RPMI7951 (cell line): ENCODE measurements around the gene BUD13. TPM values are rescaled to one million over a fixed set of nuclear protein-coding genes. Genes with fewer than 3 reads are reported as not detected.
"Not testable (repeated sequence)": the region's sequence is repeated elsewhere in the genome, so short reads cannot be mapped to it uniquely, and the experiment has no call there.

ENCODE experiments used
- DNase-seq: peaks from one replicate; pipeline ENCODE4 v3.0.0-alpha.2; 2012; ENCODE audit warnings: low read depth
- total RNA-seq: library from RNA; depleted of rRNA; stranded (reverse); fragments of >200 nt; shearing (Covaris generic); gene quantifications from 2 replicates; pipeline ENCODE4 v1.2.3, GENCODE V29; 2014; rRNA removed

Gene BUD13, protein sequence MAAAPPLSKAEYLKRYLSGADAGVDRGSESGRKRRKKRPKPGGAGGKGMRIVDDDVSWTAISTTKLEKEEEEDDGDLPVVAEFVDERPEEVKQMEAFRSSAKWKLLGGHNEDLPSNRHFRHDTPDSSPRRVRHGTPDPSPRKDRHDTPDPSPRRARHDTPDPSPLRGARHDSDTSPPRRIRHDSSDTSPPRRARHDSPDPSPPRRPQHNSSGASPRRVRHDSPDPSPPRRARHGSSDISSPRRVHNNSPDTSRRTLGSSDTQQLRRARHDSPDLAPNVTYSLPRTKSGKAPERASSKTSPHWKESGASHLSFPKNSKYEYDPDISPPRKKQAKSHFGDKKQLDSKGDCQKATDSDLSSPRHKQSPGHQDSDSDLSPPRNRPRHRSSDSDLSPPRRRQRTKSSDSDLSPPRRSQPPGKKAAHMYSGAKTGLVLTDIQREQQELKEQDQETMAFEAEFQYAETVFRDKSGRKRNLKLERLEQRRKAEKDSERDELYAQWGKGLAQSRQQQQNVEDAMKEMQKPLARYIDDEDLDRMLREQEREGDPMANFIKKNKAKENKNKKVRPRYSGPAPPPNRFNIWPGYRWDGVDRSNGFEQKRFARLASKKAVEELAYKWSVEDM
- total RNA-seq, result 19.5 and 23.2 TPM in 2 replicates

DNA sequence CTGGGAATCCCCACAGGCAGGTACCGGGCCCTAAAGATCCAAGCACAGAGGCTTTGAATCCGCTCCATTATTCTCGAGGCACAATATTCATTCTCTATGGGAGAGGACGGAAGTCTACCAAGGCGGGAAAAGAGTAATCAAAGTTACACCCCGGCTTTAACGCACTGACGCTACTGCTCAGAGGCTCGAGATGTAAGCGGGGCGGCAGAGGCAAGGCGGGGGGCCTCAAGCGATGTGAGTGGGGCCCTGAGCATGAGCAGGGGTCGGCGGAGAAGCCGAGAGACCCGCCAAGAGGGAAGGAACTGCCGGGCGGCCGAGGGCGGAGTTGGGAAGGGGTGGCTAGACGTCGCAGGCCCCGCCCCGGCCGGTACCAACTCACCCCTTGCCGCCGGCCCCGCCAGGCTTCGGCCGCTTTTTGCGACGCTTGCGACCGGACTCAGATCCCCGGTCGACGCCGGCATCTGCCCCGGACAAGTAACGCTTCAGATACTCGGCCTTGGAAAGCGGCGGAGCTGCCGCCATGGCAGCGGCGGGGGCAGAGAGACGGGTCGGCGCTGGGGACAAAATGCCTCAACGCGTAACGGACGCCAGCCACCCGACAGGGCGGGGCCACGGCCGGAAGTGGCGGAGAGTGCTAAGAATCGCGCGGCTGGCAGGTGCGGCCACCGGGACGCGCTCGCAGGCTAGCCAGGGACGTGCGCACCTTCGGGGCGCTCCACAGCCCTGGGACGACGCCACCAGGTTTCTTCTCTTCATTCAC is at the start of gene BUD13:
BUD13 (minus strand) TSS at position 545 of the 760 bp plus-strand sequence; CDS start at position 522, 23 bp downstream.
- peak; percentile 83 for DNase-seq

DNA sequence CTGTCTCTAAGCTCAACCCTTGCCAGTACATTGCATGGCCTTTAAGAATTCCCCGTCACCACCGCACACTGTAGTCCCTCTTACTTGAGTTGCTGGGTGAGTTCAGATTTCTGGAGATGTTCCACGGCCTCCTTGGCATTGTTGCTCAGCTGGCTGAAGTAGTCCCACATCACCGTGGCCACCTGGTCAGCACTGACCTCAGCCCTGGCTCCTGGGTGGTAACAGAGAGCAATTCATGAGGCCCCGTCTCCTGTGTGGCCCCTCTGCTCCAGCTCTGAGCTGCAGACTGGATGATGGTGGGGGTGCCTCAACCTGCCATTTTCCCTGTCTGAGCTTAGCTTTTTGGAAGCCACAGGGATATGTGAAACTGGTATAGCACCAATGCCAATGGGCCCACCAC is 49.8 kb upstream of the BUD13 start:
- no peak for DNase-seq

DNA sequence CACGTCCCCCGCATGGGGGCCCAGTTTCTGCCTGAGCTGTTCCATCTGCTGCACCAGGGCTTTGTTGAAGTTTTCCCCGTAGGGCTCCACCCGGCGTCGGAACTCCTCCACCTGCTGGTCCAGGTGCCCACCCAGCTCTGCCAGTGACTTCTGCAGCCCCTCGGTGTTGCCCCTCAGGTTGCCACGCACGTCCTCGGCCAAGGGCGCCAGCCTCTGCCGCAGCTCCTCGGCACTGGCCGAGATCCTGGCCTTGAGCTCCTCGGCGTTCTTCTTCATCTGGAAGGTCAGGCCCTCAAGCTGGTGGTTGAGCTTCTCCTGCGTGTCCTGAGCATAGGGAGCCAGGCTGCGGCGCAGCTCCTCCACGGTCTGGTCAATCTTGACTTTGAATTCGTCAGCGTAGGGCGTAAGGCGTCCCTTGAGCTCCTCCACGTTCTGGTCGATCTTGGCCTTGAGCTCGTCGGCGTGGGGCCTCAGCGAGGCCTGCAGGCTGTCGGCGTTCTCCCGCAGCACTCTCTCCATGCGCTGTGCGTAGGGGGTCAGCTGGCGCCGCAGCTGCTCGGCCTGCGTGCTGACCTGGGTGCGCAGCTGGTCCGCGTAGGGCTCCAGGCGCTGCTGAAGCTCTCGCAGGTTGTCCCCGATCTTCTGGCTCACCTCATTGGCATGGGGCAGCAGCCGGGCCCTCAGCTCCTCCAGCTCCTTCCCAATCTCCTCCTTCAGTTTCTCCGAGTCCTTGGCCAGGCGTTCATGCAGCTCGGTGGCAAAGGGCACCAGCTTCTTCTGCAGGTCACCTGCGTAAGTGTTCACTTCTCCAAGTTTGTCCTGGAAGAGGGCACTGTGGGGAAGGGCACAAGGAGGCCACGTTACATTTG is 48.5 kb upstream of the BUD13 start:
- DNase-seq, result no peak

DNA sequence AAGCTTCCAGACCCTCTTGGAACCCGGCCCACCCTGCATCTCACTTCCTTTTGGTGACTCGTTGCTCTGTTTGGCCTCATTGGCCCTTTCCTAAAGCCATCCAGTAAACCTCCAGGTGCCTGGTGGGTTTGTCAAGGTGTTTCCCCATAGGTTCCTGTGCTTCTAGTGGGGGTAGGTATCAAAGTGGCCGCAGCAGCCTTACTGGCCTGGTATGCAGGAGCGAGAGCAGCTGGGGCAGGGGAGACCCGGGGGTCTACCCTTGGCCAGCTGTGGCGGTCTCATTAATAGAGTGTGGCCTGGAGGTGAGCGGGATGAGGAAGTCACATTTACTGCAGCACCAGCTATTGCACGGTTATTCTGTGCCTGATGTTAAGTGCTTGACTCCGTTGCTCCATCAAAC is 46.3 kb upstream of the BUD13 start:
- no peak for DNase-seq

DNA sequence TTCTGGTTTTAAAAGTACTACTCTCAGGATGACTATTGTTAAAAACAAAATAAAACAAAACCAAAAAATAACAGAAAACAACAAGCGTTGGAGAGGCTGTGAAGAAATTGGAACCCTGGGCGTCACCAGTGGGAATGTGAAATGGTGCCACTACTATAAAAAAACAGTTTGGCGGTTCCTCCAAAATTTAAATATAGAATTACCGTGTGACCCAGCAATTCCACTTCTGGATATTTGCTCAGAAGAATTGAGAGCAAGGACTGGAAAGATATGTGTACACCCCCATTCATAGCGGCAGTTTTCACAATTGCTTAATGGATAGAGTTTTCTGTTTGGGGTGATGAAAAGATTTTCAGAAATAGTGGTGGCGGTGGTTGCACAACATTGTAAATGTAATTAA is 41.7 kb upstream of the BUD13 start:
- DNase-seq, result no peak

DNA sequence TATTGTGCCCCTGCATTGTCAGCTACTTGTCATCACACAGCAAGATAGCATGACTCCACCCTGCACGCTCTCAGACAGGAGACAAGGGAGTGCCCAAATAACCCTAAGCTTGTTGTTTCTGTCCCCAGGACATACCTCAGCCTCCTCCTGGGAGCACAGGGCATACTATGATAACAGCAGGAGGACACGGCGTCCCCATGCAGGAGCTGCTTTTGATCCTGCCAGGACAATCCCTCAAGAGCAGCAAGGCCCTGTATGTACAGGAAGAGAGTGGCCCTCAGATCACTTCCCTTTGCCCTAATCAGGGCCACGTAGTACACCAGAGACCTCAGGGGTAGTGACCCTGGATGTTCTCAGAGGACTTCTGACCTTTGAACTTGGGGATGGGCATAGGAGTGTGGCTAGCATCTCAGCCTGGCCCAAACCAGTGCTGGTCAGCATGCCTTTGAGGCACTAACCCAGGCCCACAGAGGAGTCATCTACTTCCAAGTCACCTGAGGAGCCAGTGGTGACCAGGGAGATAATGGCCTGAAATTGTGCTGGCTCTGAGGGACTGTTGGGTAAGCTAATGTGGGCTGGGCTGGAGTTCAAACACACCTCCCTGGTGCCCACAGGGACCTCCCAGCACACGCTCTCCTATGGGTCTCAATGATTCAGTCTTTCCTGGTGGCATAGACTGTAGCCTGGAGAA is 41.1 kb upstream of the BUD13 start:
- no peak for DNase-seq

DNA sequence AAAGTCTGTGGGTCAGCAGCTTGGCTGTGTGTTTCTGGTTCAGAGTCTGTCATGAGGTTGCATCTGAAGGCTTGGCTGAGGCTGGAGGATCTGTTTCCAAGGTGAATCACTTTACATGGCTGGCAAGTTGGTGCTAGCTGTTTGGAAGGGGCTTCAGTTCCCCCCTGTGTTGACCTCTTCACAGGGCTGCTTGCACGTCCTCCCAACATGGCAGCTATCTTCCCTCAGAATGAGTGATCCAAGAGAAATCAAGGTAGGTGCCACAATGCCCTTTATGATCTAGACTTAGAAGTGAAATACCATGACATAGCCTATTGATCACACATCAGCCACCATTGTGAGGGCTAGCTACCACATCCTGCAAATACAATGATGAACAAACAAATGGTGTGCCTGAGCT is 40.4 kb upstream of the BUD13 start:
- DNase-seq, result no peak

DNA sequence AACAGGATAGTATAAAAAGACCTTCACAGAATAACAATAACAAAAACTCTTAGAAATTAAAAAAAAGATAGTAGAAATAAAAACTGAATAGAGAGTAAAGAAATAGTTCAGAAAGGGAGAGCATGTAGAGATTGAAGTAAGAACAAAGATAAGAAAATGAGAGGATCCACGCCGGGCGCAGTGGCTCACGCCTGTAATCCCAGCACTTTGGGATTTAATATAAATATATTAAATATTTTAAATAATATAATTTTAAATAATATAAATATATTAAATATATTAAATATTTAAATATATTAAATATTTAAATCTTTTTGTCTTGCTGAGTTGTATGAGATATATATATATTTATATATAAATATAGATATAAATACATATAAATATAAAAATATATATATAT is 39.3 kb upstream of the BUD13 start:
- no peak for DNase-seq

DNA sequence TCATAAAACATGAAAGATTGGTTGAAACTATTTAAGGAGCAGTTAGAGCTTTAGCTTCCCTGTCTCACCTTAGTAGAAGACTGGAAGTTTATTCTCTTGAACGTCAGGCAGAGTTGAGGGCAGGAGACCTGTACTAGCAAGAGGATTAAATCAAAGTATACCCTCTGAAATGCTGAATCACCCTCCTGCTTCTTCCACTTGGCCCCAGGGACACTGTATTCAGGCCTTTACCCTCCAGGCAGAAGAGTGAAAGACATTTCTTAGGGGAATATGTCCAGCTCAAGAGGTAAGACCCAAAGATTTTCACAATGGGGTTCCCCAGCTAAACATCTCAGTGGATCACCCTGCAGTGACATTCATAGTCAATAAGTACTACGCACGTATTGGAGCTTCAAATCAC is 38.4 kb upstream of the BUD13 start:
- DNase-seq, result no peak

DNA sequence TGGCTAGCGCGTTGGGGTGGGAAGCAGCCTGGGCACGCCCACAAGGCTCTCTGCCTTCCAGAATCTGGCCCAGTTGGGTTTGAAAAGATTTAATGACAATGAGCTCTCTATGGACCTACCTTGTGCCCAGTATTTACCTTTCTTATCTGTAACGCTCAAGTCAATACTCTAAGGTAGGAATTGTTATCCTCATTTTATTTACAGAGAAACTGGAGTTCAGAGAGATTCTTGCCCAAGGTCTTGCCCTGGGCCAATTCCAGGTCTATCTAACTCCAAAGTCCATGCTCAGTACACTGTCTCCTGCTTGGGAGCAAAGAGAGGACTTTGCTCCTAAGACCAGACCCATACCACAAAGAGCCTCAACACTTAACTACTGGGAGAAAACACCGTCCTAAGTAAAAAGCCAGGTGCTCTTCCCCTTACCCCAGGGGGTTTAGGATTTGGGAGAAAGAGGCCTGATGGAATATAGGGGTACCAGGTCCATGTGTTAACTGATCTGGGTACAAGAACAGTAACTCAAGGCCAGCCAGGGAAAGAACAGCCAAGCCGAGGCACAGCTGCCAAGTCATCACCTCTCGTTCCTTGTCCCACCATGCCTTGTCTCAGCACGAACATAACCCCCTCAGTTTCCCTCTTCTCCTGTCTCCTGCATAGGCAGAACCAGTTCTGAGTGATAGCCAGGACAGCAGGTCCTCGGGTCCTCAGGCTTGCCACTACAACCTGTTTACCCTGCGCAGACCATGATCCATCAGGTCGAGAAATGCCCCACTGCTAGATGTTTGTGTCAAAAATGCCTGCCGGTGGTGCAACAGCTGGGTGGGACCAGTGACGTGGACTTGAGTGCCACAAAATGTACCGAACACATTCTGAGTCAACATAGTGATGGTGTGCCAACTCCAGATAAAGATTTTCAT is 35.7 kb upstream of the BUD13 start:
- DNase-seq, result peak; percentile 24

DNA sequence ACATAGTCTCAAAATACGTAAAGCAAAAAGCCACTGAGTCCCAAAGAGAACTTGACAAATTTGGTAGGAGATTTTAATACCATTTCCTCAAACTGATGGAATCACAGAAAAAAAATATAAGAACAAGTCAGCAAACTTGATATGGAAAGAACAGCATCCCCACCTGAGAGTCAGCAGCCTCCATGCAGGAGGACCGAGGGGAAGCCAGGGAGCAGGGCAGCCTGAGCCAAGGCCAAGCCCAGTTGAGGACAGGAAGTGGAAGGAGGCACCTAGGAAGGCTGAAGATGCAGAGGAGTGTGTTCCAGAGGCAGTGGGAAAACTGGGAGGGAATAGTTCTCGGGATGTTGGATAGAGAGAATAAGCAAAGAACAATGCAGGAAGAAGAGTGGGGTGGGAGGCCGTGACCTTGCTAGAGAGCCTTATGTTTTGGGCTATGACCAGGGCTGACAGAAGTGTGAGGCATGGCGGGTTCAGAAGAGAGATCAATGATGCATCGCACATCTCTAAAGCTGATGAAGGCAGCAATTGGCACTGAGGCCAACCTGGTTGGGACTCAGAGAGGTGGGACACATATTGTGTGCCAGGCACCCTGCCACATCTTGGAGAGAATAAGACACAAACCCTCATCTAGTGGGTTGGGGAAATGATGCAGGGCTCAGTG is 34.9 kb upstream of the BUD13 start:
- DNase-seq, result no peak

DNA sequence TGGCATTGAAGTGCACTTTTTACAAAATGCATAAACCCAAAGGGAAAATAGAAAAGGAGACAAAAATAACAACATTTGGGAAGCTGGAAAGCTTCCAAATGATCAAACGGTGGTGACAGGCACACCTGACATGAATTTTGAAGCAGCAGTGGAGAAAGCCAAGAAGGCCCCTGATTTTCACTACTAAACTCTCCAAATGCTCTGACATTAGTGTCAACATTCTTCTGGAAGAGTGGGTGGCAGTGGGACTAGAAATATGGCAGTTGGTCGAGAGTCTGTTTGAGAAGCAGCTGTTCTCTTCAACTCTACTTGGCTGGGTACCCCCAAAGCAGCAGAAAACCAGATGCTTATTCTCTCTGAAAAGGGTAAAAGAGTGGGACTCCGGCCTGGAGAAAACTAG is 31.2 kb upstream of the BUD13 start:
- DNase-seq, result no peak

DNA sequence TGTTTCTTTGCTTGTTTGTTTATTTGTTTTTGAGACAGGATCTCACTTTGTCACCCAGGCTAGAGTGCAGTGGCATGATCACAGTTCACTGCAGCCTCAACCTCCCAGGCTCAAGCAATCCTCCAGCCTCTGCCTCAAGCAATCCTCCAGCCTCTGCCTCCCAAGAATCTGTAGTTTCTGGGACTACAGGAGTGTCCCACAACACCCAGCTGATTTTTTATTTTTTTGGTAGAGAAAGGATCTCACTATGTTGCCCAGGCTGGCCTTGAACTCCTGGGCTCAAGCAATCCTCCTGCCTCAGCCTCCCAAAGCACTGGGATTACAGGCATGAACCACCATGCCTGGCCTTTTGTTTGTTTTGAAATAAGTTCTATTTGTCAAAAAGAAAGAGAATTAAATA is 28.9 kb upstream of the BUD13 start:
- DNase-seq, result not testable (repeated sequence)

DNA sequence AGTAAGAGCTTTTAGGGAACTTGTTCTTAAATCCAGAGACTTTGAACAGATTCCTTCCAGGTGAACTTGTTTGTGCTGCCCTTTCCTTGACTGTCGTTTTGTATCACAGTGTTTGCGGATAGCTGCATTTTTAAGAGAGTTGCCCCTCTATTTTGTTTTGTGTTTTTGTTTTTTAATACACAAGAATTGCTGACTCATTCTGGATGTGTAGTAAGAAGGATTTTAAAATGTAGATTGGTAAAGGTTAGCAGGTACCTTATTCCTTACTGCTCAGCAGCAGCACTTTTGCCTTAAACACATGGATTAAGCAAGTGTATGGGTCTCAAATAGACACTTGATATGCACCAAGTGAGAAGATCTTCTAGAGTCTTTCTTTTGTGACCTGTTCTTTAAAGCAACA is 27.8 kb upstream of the BUD13 start:
- DNase-seq, result no peak

DNA sequence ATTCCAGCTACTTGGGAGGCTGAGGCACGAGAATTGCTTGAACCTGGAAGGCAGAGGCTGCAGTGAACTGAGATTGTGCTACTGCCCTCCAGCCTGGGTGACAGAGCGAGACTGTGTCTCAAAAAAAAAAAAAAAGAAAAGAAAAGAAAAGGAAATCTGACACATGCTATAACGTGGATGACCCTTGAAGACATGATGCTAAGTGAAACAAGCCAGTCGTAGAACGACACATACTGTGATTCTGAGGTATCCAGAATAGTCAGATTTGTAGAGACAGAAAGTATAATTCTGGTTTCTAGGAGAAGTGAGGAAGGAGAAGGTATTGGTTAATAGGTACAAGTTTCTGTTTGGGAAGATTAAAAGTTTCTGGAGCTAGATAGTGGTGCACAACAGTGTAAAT is 25.6 kb upstream of the BUD13 start:
- DNase-seq, result no peak

DNA sequence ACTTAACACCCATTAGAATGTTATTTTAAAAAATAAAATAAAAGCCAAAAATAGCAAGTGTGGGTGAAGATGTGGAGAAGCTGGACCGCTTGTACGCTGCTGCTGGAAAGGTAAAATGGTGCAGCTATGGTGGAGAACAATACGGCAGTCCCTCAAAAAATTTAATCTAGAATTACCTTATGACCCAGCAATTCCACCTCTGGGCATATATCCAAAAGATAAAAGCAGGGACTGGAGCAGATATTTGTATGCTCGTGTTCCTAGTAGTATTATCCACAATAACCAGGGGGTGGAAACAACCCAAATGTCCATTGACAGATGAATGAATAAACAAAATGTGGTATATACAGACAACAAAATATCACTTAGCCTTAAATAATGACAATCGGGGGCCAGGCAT is 25.0 kb upstream of the BUD13 start:
- no peak for DNase-seq

DNA sequence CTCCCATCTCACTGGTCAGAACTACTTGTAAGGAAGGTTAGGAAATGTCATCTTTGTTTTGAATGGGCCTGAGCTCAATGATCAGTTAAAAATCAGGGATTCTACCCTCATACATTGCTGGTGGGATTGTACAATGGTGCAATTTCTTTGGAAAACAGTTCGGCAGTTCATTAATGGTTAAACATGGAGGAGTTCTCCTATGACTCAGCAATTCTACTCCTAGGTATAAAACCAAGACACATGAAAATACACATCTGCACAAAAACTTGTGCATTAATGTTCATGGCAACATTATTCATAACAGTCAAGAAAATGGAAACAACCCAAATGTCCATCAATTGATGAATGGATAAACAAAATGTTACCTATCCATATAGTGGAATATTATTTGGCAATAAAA is 23.8 kb upstream of the BUD13 start:
- DNase-seq, result no peak

DNA sequence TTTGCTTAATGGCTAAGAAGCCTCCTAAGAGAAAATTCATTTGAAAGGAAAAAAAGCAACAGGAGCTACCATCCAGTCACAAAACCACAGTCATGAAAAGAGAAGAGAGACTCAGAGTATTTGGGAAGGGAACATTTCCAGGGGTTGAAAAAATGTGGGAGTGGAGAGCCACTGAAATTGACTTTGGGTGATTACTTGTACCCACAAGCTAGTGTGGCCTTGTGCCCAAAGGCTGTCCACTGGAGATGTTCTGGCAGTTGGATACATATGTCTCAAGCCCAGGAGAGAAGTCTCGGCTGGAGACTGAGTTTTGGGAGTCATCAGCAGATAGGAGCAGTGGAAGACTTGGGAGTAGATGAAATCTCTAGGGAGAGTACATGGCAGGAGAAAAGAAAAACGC is 22.1 kb upstream of the BUD13 start:
- DNase-seq, result no peak

DNA sequence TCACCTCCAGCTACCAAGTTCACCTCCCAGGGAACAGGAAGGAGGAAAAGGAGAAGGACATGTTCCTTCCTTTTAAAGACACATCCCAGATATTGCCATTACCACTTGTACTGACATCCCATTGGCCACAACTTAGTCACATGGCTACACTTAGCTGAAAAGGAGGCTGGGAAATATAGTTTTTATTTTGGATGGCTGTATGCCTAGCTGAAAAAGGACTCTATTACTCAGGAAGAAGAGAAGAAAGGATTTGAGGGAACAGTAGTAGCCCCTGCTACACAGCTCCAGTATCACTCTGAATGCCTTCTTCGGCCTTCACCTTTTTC is 20.9 kb upstream of the BUD13 start:
- DNase-seq, result peak; percentile 31
